ENCODE results near the gene RAB4B.
"Not testable (repeated sequence)": the region's sequence is repeated elsewhere in the genome, so short reads cannot be mapped to it uniquely, and the experiment has no call there.

RAB4B gene

DNA sequence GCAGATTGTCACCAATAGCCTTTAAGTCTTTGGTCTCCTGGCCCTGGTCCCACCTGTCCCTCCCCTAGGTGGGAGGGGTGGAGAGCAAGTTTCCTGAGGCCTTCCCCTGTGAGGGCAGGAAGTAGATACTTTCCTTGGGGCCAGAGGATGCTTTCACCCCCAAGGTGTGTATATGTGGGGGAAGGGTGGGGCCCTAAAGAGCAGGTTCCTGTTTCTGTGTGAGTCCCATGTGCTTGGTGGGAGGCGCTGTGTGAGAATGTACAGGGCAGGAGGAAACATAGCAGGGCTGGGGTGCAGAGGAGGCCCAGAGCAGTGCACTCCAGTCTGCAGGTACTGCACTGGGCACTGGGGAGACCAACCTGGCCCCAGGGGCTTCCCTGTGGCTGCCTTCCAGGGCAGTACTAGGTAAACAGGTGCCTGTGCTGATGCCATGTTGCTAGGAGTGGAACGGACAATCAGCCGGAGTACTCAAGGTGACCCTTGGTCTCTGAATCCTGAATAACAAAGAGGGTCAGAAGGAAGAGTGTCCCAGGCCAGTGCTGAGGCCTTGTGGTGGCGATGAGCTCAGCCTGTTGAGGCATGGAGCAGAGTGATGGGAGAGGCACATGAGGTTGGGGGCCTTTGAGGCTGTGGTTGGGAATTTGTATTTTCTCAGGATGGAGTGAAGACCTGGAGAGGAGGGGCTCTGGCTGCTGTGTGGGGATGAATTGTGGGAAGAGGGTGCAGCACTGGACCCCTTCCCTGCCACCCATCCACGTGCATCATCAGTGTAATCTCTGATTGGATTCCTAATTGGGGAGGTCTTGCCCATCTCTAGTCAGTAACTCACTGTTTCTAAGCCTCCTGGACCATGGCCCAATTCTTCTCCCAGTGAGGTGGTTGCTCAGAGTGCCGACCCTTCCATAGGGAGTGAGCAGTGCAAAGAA lies 26.1 kb downstream of the RAB4B start:
- peak; percentile 10 for DNase-seq (ENCODE audit: low spot score)

DNA sequence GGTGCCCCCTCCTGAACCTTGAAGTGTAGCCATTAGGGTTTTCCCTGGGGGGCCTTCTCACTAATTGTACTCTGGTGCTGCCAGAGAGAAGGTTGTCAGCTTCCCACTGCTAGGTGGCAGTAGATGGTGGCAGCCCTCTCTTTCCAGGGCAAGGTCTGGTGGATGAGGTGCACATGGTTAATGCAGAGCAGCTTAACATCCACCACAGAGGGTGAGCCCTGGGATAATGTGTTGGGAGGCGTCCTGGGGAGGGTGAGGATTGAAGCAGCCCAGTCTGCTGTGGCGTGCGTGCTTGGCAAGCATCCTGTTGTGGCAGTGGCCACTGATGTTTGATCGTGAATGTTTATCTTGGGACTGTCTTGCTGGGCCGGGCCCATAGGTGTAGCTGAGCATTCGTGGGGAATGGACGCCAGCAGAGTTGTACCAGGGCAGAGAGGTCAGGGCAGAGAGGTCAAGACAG lies 26.8 kb downstream of the RAB4B start:
- peak; percentile 25 for DNase-seq (ENCODE audit: low spot score)

DNA sequence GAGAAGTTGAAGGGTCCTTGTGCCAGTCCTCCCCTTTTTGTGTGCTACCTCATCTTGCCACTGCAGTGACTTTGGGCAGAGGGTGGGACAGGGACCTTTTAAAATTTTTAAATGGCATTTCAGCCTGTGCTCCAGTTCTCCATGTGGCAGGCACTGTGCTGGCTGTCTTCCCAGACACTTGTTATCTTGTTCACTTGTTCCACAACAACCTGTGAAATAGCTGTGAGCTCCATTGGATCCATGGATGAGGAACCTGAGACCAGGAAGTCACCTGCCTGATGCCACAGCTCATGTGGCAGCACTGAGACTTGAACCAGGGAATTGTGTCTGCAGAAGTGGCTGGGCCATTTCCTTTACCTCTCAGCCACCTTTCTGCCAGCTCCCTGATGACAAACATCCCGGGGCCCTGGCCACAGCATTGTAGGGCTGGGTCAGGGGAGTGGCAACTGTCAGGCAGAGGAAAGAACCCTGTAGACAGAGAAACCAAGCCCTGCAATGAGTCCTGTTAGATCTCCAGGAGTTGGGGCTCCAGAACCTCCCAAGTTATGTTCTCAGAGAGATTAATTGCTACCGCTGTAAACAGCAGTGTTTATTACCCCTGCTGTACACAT lies 27.3 kb downstream of the RAB4B start:
- DNase-seq (ENCODE audit: low spot score), result peak; percentile 19

DNA sequence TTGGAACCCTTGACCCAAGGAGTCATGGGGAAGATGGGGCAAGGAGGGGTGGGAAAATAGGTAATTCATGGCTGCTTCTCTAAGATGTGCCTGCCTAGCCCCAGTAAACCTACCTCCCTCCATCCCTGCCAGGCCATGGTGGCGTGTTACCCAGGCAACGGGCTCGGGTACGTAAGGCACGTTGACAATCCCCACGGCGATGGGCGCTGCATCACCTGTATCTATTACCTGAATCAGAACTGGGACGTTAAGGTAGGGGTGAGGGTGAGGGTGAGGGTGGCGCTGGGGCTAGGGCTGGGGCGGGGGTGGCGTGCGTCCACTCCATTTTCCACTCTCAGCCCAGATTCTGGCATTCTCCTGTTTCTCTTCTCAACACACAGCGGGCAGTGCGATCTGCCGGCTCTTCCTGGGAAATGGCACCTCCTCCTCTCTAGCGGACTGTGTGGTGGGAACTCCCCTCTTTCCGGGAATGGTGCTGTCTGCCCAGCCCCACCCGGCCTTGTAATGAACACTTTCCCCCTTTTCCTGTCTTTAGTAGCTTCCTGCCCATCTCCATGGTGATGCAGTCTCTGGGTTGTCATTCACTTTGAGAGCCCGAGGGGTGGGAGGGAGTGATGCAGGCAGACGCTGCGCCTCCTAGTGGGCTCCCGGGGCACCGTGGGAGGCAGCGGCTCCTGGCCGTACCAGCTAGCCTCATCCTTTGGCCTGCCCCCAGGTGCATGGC lies 28.5 kb downstream of the RAB4B start:
- DNase-seq (ENCODE audit: low spot score), result peak; percentile 98

DNA sequence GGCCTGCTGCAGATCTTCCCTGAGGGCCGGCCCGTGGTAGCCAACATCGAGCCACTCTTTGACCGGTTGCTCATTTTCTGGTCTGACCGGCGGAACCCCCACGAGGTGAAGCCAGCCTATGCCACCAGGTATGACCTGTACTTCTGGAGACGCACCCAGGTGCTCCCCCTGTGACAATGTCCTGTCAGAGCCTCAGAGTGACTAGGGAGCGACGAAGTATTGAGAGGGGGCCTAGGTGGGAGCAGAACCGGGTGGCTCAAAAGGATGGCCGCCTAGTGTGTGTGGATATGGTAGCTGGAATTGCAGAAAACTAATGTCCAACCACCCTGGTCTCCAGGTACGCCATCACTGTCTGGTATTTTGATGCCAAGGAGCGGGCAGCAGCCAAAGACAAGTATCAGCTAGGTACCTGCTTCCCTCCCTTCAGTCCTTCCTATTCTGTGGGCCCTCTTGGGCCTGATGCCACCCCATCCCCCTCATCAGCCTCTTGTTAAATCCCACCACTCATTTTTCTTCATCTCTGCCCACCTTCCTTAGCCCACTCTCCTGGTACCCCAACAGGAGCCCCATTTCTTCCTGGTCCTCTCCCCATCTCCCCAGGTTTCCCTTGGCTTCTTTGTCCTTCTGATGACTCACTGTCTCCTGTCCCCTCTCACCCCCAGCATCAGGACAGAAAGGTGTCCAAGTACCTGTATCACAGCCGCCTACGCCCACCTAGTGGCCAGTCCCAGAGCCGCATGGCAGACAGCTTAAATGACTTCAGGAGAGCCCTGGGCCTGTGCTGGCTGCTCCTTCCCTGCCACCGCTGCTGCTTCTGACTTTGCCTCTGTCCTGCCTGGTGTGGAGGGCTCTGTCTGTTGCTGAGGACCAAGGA lies 29.3 kb downstream of the RAB4B start:
- DNase-seq (ENCODE audit: low spot score), result no peak

DNA sequence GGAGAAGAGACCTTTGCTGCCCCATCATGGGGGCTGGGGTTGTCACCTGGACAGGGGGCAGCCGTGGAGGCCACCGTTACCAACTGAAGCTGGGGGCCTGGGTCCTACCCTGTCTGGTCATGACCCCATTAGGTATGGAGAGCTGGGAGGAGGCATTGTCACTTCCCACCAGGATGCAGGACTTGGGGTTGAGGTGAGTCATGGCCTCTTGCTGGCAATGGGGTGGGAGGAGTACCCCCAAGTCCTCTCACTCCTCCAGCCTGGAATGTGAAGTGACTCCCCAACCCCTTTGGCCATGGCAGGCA lies 29.9 kb downstream of the RAB4B start:
- no peak for DNase-seq (ENCODE audit: low spot score)

DNA sequence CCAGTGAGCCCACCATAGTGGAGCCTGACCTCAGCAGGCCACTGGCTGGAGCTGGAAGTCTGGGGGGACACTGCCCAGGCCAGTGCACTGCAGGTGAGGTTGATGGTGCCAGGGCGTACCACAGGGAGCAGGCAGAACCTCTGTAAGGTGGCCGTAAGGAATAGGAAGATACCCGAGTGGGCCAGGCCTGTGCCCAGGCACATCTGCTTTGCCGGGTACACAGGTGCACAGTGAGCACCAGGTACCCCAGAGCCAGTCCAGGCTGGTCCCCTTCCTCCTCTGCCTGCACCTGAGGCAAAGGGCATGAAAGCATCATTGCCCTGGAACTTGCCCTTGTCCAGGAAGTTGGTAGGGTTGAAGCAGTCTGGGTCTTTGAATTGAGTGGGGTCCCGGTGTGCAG lies 30.4 kb downstream of the RAB4B start:
- no peak for DNase-seq (ENCODE audit: low spot score)

DNA sequence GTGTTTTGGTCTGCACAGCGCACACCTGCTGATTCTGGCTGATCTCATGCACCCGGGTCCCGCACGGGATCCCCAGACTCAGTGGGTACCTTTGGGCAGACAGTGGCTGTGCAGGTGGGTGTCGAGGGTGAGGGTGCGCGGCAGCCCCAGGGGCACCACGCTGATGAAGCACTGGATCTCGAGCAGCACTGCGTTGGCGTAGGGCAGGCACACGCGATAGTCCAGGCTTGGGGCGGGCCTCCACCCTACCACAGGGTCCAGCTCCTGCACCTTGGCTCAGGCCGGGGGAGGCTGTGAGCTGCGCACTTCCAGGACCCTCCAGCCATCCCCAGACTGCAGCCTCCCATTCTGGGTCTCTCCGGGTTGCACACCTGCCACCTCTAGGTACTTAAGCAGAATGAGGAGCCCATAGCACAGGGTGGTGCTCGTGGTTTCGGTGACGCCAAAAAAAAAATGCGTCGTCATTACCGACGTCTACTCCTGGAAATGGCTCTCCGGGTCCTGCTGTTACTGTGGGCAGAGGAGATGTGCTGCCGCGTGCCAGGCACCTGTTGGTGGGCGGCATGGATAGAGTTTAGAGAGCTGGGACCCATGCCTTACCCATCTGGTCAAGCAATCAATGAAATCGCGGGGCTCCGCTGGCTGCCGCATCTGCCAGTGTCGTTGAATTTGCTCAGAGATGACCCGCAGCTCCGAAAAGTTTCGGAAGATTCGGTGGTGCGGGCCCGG lies 31.5 kb downstream of the RAB4B start:
- DNase-seq (ENCODE audit: low spot score), result no peak

DNA sequence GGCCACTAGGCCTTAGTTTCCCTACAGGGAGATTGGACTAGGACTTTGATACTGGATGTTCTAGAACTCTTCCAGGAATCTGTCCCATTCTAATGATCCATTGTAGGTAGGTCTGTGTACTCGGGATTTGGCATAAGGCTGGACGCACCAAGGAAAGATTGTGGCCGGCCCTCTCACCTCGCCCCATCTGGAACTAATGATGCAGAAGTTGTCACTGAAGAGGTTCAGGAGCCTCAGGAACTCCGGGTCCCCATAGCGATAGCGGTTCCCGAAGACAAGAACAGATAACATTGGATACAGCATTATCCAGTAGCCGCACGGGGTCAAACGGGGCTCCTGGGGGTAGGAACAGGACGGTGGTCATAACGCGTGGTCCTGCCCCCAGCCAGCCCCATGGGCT lies 32.1 kb downstream of the RAB4B start:
- no peak for DNase-seq (ENCODE audit: low spot score)

DNA sequence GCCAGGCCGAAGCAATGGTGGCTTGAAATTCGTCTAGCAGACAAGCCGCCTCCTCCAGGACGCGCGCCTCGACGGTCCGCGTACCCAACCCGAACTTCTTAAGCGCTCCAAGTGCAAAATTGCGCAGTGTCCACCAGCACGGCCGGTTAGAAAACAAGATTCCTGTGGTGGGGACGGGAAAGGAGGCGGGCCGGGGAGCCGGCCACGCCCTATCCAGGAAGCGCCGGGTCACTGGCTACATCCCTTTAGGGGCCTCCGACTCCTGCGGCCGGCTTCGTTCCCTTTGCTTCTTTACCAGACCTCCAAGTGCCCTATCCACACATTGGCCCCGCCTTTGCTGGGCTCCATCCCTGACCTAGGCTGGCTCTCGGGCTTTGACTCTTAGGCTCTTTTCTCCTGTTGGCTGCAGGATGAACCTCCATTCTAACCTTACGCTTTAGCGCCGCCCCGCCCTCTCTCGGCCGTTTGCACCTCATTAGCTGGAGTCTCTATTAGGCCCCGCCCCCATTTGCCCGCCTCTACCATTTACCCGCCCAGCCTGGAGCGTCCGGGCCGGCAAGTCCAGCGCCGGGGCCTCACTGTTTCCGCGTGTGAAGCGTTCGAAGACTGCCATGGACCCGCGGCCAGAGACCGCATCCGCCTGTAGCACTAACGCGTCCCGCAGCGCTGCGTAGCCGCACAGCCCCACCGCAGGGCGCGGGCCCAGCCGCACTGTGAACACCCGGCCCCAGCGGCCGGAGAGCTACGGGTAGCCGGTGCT lies 32.8 kb downstream of the RAB4B start:
- DNase-seq (ENCODE audit: low spot score), result peak; percentile 70

DNA sequence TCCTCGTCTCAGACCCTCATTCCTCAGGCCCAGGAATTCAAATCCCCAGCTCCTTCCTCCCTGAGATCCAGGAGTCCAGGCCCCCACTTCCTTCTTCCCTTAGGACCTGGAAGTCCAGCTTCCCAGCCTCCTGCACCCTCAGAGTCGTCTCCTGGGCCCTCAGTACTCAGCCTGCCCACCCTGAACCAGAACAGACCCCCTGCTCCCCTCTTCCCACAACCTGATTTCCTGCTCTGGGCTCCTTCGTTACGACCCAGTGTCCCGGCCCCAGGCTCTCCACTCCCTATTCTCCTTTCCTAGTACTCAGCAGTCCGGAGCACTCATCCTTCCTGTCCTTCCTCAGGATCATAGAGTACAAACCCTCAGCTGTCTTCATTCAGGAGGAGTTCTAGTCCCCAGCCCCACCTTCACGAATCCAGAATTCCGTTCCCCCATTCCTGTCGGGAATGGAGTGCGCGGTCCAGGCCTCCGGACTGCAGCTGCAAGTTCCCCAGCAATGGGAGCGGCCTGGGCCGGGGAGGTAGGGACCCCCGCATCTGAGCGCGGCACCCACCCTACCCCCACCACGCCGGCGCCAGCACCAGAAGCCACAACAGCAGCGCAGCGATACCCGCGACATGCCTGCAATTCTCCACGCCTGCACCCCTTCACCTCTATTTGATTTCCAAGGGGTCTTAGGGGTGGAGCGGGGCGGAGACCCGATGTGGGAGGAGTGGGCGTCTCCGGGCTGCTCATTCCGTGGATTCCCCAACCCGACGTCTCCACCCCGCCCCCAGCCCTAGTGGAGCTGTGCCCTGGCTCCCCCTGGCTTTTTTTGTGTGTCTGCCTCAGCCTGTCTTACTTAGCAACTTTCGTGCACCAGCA lies 33.7 kb downstream of the RAB4B start:
- DNase-seq (ENCODE audit: low spot score), result peak; percentile 42

DNA sequence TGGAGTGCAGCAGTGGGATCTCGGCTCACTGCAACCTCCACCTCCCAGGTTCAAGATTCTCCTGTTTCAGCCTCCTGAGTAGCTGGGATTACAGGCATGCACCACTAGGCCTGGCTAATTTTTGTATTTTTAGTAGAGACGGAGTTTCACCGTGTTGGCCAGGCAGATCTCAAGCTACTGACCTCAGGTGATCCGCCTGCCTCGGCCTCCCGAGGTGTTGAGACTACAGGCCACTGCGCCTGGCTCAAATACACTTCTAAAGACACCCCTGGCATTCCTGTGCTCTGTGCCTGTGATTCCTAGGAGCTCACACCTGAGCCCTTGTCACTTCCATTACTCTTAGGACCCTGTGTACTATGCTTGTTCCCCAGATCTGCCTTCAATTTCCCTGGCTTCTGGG lies 34.5 kb downstream of the RAB4B start:
- DNase-seq (ENCODE audit: low spot score), result not testable (repeated sequence)

DNA sequence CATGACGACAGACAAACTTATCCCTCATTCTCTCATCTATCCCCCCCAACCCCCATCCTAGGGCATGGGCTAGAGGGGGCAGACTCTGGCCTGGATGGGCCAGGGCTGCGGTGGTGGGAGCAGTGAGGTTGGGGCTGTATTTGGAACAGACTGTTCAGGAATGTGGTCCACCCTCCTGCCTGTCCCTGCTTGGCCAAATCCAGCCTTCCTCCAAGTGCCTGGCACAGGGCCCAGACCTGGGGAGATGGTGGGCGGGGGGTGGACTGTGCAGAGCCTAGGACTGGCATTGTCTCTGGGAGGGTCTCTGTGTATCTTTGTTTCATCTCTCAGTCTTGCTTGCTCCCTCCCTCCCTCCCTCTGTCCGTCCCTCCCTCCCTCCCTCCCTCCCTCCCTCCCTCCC lies 35.1 kb downstream of the RAB4B start:
- no peak for DNase-seq (ENCODE audit: low spot score)

DNA sequence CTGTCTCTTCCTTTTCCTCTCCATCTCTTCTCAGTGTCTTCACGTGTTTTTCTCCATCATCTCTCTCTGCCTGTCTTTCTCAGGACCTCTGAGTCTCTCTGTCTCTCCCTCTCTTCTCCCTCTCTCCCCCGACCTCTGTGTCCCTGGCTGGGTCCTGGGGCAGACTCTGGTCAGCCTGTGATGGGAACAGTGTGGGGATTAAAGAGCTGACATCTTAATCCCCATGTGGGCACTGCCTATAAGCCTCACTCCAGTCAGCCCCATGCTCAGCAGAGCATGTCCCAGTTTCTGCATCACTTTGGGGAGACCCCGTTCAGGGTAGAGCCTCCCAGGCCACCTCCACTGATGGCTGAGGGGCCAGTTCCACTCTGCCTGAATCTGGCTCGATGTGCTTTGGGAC lies 37.2 kb downstream of the RAB4B start:
- no peak for DNase-seq (ENCODE audit: low spot score)

DNA sequence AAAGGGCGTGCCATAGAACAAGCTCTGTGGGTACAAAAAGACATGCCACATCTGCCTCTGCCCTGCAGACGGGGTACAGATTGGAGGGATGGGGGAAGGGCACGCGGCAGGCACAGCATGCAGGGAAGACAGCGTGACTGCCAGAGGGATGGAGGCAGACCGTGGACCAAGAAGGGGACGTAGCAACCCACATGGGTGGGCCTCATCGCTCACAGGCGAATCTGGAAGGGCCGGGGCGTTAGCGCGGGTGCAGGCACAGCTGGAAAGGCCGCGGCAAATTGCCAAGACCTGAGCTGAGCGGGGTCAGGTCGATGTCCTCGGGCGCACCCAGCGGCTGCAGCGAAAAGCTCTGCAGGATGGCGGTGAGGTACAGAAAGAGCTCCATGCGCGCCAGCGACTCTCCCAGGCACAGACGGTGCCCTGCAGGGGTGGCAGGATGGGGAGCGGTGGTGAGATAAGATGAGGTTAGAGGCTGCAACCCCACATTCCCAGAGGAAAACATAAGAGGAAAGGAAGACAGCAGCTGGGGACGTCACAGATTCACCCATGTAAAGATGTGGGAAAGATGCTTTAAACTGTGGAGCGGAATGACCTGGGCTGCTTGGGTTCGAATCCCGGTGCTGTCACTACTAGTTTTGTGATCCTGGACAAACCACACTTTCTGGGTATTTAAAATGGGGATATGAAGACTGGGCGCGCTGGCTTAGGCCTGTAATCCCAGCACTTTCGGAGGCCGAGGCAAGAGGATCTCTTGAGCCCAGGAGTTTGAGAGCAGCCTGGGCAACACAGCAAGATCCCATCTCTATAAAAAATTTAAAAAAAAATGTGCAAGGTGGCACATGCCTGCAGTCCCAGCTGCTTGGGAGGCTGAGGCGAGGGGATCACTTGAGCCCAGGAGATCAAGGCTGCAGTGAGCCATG lies 40.7 kb downstream of the RAB4B start:
- peak; percentile 59 for DNase-seq (ENCODE audit: low spot score)

DNA sequence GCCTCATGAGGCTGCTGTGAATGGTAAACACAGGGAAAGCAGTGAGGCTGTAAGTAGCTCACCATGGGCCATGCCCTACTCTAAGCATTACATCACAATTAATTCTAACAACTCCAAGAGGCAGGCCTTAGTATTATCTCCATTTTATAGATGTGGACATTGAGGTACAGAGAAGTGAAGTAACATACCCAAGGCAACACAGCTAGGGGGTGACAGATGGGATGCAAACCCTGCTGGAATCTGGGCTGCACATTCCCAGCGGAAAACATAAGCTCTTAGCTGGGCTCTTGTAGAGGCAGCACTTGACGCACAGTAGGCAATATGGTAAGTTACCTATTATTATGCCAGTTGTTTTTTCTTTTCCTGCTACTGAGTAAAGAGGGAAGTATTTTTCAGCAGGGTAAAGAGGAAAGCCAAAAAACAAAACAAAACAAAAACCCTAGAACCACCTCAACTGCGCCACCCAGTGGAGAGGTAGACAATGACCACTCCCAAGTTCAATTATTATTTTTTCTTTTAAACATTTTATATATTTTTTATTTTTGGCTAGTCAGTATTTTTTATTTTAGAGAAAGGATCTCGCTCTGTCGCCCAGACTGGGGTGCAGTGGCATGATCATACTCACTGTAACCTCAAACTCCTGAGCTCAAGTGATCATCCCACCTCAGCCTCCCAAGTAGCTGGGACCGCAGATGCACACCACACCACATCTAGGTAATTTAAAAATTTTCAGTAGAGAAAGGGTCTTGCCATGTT lies 41.6 kb downstream of the RAB4B start:
- peak; percentile 53 for DNase-seq (ENCODE audit: low spot score)

DNA sequence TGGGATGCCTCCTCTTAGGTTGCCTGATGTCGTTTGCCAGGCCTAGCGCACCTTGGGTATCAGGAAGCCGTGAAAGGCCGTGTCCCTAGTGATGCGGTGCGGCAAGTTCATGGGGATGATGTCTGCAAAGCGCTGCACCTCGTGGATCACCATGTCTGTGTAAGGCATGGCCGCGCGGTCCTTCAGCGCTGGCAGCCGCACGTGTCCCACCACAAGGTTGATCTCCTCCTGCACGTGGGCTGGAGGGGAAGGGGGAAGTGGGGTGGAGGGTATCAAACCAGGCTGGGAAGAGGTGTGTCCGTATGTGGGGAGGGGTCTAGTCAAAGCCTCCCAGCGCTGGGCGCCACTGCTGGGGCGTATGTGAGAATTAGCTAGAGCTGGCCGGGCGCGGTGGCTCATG lies 44.1 kb downstream of the RAB4B start:
- no peak for DNase-seq (ENCODE audit: low spot score)

Data from Ammon's horn (tissue), 1 donor.